Heart left ventricle (tissue), 13 donors: ENCODE measurements around the gene SPATA2L.

Source experiments
- POLR2A ChIP-seq, 2 donors: fragments of 450-650 bp; IDR thresholded peaks; one replicate each; pipeline ENCODE4 v1.6.1; 2017; ENCODE audit warnings: antibody characterized with exemption in 2 of 2, mild to moderate bottlenecking in 2 of 2, moderate library complexity in 2 of 2
- TF ChIP-seq, protein P1 (sequence below), 12 donors: fragments of 200-600 bp; sonication (generic) in 4 of 12; IDR thresholded peaks; one replicate each; pipeline versions ENCODE4 v1.5.0 to v1.8.0; 2018 to 2022; ENCODE audit warnings: antibody characterized with exemption in 12 of 12, mild to moderate bottlenecking in 5 of 12
- donor health status: ischemic (EF 13 %, LVEDD 7.1; RV severe dilation, severe dysfunction).
- donor health status: DM: no; HTN: yes; CAD: no.
- donor health status: DM: no; HTN: no; CAD: no.
- donor health status: ischemic (EF 25% LVEDD 6.9; RV normal size, moderate dysfunction).
- donor health status: ischemic (EF 25% LVEDD 5.7; RV mildly dilated, moderate dysfunction).
- donor health status: ischemic (EF 35%, LVEDD 5.7; RV mildly dilated, moderate dysfunction).
- donor health status: nonischemic (EF 11% LVEDD 7.7; RV severe dilation, severe dysfunction).
- donor health status: DM: yes; HTN: yes; CAD: no.
- donor health status: PGD.
- donor health status: ischemic (EF 29% LVEDD 5.4; RV normal size, mild dysfunction).
- donor health status: nonischemic (EF 23%, LVEDD 6.1; RV moderate dilation, normal function).

DNA sequence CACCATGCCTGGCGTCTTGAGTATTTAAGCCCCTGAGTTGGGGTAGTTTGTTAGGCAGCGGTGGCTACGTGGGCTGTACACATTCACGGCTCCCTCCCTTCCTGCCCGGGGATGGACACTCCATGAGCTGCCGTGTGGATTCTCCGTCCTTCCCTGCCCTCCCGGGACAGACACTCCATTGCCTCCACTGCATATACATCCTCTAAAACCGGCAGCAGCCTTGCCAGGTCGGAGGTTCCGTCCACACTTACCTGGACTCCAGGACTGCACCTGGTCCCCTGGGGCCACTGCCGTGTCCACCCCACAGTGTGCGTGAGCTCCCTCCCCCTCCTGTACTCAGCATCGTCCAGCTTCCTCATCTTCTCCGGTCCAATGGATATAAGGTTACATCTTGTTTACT is 3.5 kb upstream of the SPATA2L start:
- TF ChIP-seq, protein P1, sequence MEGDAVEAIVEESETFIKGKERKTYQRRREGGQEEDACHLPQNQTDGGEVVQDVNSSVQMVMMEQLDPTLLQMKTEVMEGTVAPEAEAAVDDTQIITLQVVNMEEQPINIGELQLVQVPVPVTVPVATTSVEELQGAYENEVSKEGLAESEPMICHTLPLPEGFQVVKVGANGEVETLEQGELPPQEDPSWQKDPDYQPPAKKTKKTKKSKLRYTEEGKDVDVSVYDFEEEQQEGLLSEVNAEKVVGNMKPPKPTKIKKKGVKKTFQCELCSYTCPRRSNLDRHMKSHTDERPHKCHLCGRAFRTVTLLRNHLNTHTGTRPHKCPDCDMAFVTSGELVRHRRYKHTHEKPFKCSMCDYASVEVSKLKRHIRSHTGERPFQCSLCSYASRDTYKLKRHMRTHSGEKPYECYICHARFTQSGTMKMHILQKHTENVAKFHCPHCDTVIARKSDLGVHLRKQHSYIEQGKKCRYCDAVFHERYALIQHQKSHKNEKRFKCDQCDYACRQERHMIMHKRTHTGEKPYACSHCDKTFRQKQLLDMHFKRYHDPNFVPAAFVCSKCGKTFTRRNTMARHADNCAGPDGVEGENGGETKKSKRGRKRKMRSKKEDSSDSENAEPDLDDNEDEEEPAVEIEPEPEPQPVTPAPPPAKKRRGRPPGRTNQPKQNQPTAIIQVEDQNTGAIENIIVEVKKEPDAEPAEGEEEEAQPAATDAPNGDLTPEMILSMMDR (IDR thresholded peaks at IDR 0.05): no peak
- no peak for TF ChIP-seq POLR2A (IDR thresholded peaks at IDR 0.05)
